ENCODE results near the gene KCNC3. TPM values are rescaled to one million over a fixed set of nuclear protein-coding genes. Genes with fewer than 3 reads are reported as not detected.

Gene KCNC3
- total RNA-seq, 1 experiment from 2014 or later = 17.3 TPM

- Histone ChIP-seq H3K9me3 (ENCODE audit: control insufficient read depth, low read depth, low read length) (no peaks in the 10 kb centered on the region), H2BK120ac (ENCODE audit: low read depth, low read length, poor library complexity, severe bottlenecking) (no peak overlapping the region), H3K23me2 (ENCODE audit: insufficient read length, low read depth, low read length, poor library complexity, severe bottlenecking) (no peaks in the 10 kb centered on the region), H4K91ac (ENCODE audit: insufficient read length, low read depth, low read length) (no peak overlapping the region), H2AK5ac (ENCODE audit: insufficient read length, low read length) (no peak overlapping the region), H3K4me2 (ENCODE audit: insufficient read depth, insufficient read length, low read length) (no peak overlapping the region), H3K9ac (ENCODE audit: extremely low read depth, insufficient read length, low read length) (no peak overlapping the region), H4K8ac (replicated peaks; ENCODE audit: insufficient read length, low read depth, low read length) (no peak overlapping the region), H2BK5ac (ENCODE audit: insufficient read length, low read length) (no peak overlapping the region), H4K5ac (ENCODE audit: insufficient read length, low read depth, low read length) (no peak overlapping the region), H3K4ac (ENCODE audit: low read depth, low read length) (no peak overlapping the region), H3K79me2 (ENCODE audit: insufficient read depth, low read length) (no peaks in the 10 kb centered on the region), H3K56ac (ENCODE audit: insufficient read length, low read depth, low read length) (no peak overlapping the region), H2BK12ac (ENCODE audit: insufficient read length, low read depth, low read length) (no peak overlapping the region), H2AFZ (ENCODE audit: low read length) (no peak overlapping the region), H4K20me1 (ENCODE audit: control insufficient read depth, insufficient read depth, insufficient read length) (no peaks in the 10 kb centered on the region), H3K27ac (ENCODE audit: insufficient read length, low read depth, low read length) (no peak overlapping the region), H3T11ph (ENCODE audit: low read length) (no peak overlapping the region), H2BK15ac (ENCODE audit: low read depth, low read length) (no peak overlapping the region), H3K4me1 (ENCODE audit: insufficient read depth, low read length) (peaks cover 1% of the 10 kb centered on the region; the same call in 1 of the 2 replicates), H3K79me1 (ENCODE audit: insufficient read depth, low read depth, low read length, poor library complexity, severe bottlenecking) (no peaks in the 10 kb centered on the region), H2BK20ac (ENCODE audit: low read depth, low read length, poor library complexity, severe bottlenecking) (no peak overlapping the region), H3K23ac (ENCODE audit: insufficient read length, low read depth, low read length) (no peak overlapping the region), H3K14ac (ENCODE audit: insufficient read depth, low read length) (no peak overlapping the region), H3K18ac (ENCODE audit: insufficient read length, low read depth, low read length) (no peak overlapping the region), H3K27me3 (ENCODE audit: insufficient read depth, low read length) (no peaks in the 10 kb centered on the region)
- Mint-ChIP-seq H3K27me3 (ENCODE audit: low read depth) (no peaks in the 10 kb centered on the region; the same call in 1 of the 2 replicates), H3K9me3 (no peaks in the 10 kb centered on the region; a peak in 1 of 5 replicates), H3K4me3 (no peak overlapping the region), H3K4me1 (peaks cover 3 to 5% of the 10 kb centered on the region in 2 experiments), H3K27ac (peak overlapping the region in 1 of 3 experiments; percentile 32; a peak in 1 of 7 replicates), H3K36me3 (ENCODE audit: insufficient read depth in 1 of 3, low read depth in 3 of 3) (no peaks in the 10 kb centered on the region)
- WGBS (ENCODE audit: extremely low coverage, insufficient read length, low lambda C conversion rate) = no CpG with 5 or more reads among the region's 4 CpGs
- no peak for DNase-seq
- no peak for TF ChIP-seq CTCF (conservative IDR thresholded peaks at IDR 0.05)
Measured at GRCh38 chr19:50352242-50352641, 23.1 kb upstream of the KCNC3 start.
